Nephron progenitor cell (in vitro differentiated cells): ENCODE results near the gene ITCH.
A peak's percentile ranks its signal among the peaks of the same experiment; 100 is the strongest.

Source experiments
- DNase-seq: peaks from one replicate; pipeline ENCODE4 v3.0.0; 2021
- H3K27ac Mint-ChIP-seq: 2 replicates; pipeline ENCODE4 v1.8.0; 2021; ENCODE audit warnings: mild to moderate bottlenecking, moderate library complexity, mixed read lengths
- H3K27me3 Mint-ChIP-seq: 2 replicates; pipeline ENCODE4 v1.8.0; 2021; ENCODE audit warnings: mild to moderate bottlenecking, low read depth, mixed read lengths; ENCODE audit not compliant: poor library complexity
- H3K36me3 Mint-ChIP-seq: 2 replicates; pipeline ENCODE4 v1.8.0; 2021; ENCODE audit warnings: low read depth, mixed read lengths
- H3K4me1 Mint-ChIP-seq: 2 replicates; pipeline ENCODE4 v1.8.0; 2021; ENCODE audit warnings: mixed read lengths
- H3K4me3 Mint-ChIP-seq: 2 replicates; pipeline ENCODE4 v1.8.0; 2021; ENCODE audit warnings: mild to moderate bottlenecking, moderate library complexity, mixed read lengths
- H3K9me3 Mint-ChIP-seq: 2 replicates; pipeline ENCODE4 v1.8.0; 2021; ENCODE audit warnings: mild to moderate bottlenecking, moderate library complexity, mixed read lengths
- CTCF ChIP-seq: fragments of 200-600 bp; sonication (generic); IDR thresholded peaks from 2 replicates; pipeline ENCODE4 v1.5.0; 2021; ENCODE audit warnings: antibody characterized with exemption

The ITCH gene

GRCh38 chr20:34449674-34450592 is 86.9 kb downstream of the ITCH start:
- H3K4me3 Mint-ChIP-seq = no peak overlapping the region

GRCh38 chr20:34452281-34452982 is 89.4 kb downstream of the ITCH start:
- no peaks in the 10 kb centered on the region for H3K4me1 Mint-ChIP-seq
- H3K36me3 Mint-ChIP-seq = peaks cover 69% of the 10 kb centered on the region
- no peak for TF ChIP-seq CTCF
- H3K27ac Mint-ChIP-seq = no peak overlapping the region
- H3K9me3 Mint-ChIP-seq = no peaks in the 10 kb centered on the region
- no peak overlapping the region for H3K4me3 Mint-ChIP-seq
- no peaks in the 10 kb centered on the region for H3K27me3 Mint-ChIP-seq
- no peak for DNase-seq

More at GRCh38 chr20:34449674-34450592, 86.9 kb downstream of the ITCH start:
- DNase-seq = no peak
- H3K36me3 Mint-ChIP-seq = peaks cover 81% of the 10 kb centered on the region
- no peaks in the 10 kb centered on the region for H3K4me1 Mint-ChIP-seq
- H3K9me3 Mint-ChIP-seq = no peaks in the 10 kb centered on the region
- H3K27ac Mint-ChIP-seq = no peak overlapping the region
- TF ChIP-seq CTCF = no peak
- H3K27me3 Mint-ChIP-seq = no peaks in the 10 kb centered on the region

- peaks cover 9% of the 10 kb centered on the region for H3K4me1 Mint-ChIP-seq
- no peaks in the 10 kb centered on the region for H3K9me3 Mint-ChIP-seq
- no peak overlapping the region for H3K4me3 Mint-ChIP-seq
- peak overlapping the region; percentile 72 for H3K27ac Mint-ChIP-seq
- DNase-seq = no peak
- H3K36me3 Mint-ChIP-seq = peaks cover 63% of the 10 kb centered on the region
- H3K27me3 Mint-ChIP-seq = no peaks in the 10 kb centered on the region
- no peak for TF ChIP-seq CTCF
Observed at GRCh38 chr20:34458631-34459030, 95.6 kb downstream of the ITCH start.

- Mint-ChIP-seq H3K27ac (peak overlapping the region; percentile 72), H3K9me3 (no peaks in the 10 kb centered on the region), H3K27me3 (no peaks in the 10 kb centered on the region), H3K4me3 (no peak overlapping the region), H3K36me3 (peaks cover 66% of the 10 kb centered on the region), H3K4me1 (peaks cover 9% of the 10 kb centered on the region)
- no peak for TF ChIP-seq CTCF
- no peak for DNase-seq
Observed at GRCh38 chr20:34459209-34459897, 96.3 kb downstream of the ITCH start.

- Mint-ChIP-seq H3K27me3 (no peaks in the 10 kb centered on the region), H3K27ac (peak overlapping the region; percentile 51), H3K4me1 (peaks cover 9% of the 10 kb centered on the region), H3K36me3 (peaks cover 84% of the 10 kb centered on the region), H3K9me3 (no peaks in the 10 kb centered on the region), H3K4me3 (no peak overlapping the region)
- no peak for TF ChIP-seq CTCF
- no peak for DNase-seq
Observed at GRCh38 chr20:34461779-34462087, 98.7 kb downstream of the ITCH start.
